GM12892 (cell line): ENCODE results near the gene PSMC3IP.

ENCODE experiments used
- POLR2A ChIP-seq: IDR thresholded peaks from 2 replicates; pipeline ENCODE4 v1.6.1; 2011; ENCODE audit warnings: low read depth, low read length, control low read depth
- POLR2AphosphoS5 ChIP-seq: IDR thresholded peaks from 2 replicates; pipeline ENCODE4 v1.6.1; 2011; ENCODE audit warnings: low read depth, low read length, control low read depth

- TF ChIP-seq POLR2AphosphoS5 (no peak), POLR2A (no peak)
Measured at GRCh38 chr17:42530952-42531454, 46.5 kb downstream of the PSMC3IP start.
